Raji (cell line): ENCODE results near the gene SLC7A10.

Experiments used
- POLR2A ChIP-seq: IDR thresholded peaks from 2 replicates; pipeline ENCODE4 v1.6.1; 2011; ENCODE audit warnings: low read depth, low read length, control low read depth; ENCODE audit not compliant: insufficient read depth

Gene SLC7A10

GRCh38 chr19:33161201-33161600 lies 64.4 kb downstream of the SLC7A10 start:
- TF ChIP-seq POLR2A: no peak

- no peak for TF ChIP-seq POLR2A
Measured at GRCh38 chr19:33159893-33160292, 65.8 kb downstream of the SLC7A10 start.

- TF ChIP-seq POLR2A: no peak
Measured at GRCh38 chr19:33159149-33159548, 66.5 kb downstream of the SLC7A10 start.
